Peyer's patch (tissue), 4 donors: ENCODE results near the gene THOC1. TPM values are rescaled to one million over a fixed set of nuclear protein-coding genes. Genes with fewer than 3 reads are reported as not detected.

ENCODE experiments used
- DNase-seq, 3 donors: peaks; one replicate each; pipeline ENCODE4 v3.0.0-alpha.2; 2017 to 2019
- H3K27ac ChIP-seq, 4 donors: fragments of 200-600 bp; sonication (generic); one replicate each; pipeline ENCODE4 v1.5.1; 2016 to 2019
- H3K27me3 ChIP-seq, 2 donors: fragments of 200-600 bp; sonication (generic); one replicate each; pipeline ENCODE4 v1.5.1; 2019
- H3K36me3 ChIP-seq, 3 donors: fragments of 200-600 bp; sonication (generic); one replicate each; pipeline ENCODE4 v1.5.1; 2016 to 2019
- H3K4me1 ChIP-seq, 4 donors: fragments of 200-600 bp; sonication (generic); one replicate each; pipeline ENCODE4 v1.5.1; 2016 to 2019
- H3K4me3 ChIP-seq, 4 donors: fragments of 200-600 bp; sonication (generic); 1 replicate in 3 of 4; 2 replicates in 1 of 4; pipeline ENCODE4 v1.5.1; 2016 to 2019; ENCODE audit warnings: mild to moderate bottlenecking in 1 of 4
- H3K9me3 ChIP-seq, 4 donors: fragments of 200-600 bp; sonication (generic); one replicate each; pipeline ENCODE4 v1.5.1; 2016 to 2019; ENCODE audit warnings: mild to moderate bottlenecking in 1 of 4
- CTCF ChIP-seq, 6 experiments: fragments of 450-650 bp in 4 of 6; fragments of 200-600 bp in 2 of 6; sonication (generic) in 1 of 6; IDR thresholded peaks; one replicate each; pipeline ENCODE4 v1.5.1; 2017 to 2019; ENCODE audit warnings: antibody characterized with exemption in 6 of 6, mild to moderate bottlenecking in 3 of 6, moderate library complexity in 1 of 6
- POLR2A ChIP-seq, 2 donors: fragments of 450-650 bp; IDR thresholded peaks; one replicate each; pipeline ENCODE4 v1.5.1; 2017; ENCODE audit warnings: antibody characterized with exemption in 2 of 2, mild to moderate bottlenecking in 2 of 2, moderate library complexity in 2 of 2
- total RNA-seq, 4 donors: library from RNA; depleted of rRNA; stranded (reverse); fragments of >200 nt; gene quantifications; one replicate each; pipeline ENCODE4 v1.1.0, GENCODE V29; 2016

THOC1 gene
- total RNA-seq, 4 donors from 2014 or later, result 43.3 to 125 (median 49.3) TPM

GRCh38 chr18:191725-192124, 76.1 kb downstream of the THOC1 start:
- no peak for DNase-seq
- H3K36me3 ChIP-seq, result peaks cover 0 to 2% (median 0%) of the 10 kb centered on the region in 3 donors
- no peaks in the 10 kb centered on the region for H3K9me3 ChIP-seq
- no peak overlapping the region for H3K27ac ChIP-seq
- H3K27me3 ChIP-seq, result no peaks in the 10 kb centered on the region
- no peaks in the 10 kb centered on the region for H3K4me1 ChIP-seq
- TF ChIP-seq CTCF (IDR thresholded peaks at IDR 0.05), result no peak
- TF ChIP-seq POLR2A (IDR thresholded peaks at IDR 0.05), result no peak
- no peak overlapping the region for H3K4me3 ChIP-seq

GRCh38 chr18:189254-189653, 78.6 kb downstream of the THOC1 start:
- TF ChIP-seq CTCF (IDR thresholded peaks at IDR 0.05), result no peak
- no peak for TF ChIP-seq POLR2A (IDR thresholded peaks at IDR 0.05)
- Histone ChIP-seq H3K9me3 (no peaks in the 10 kb centered on the region), H3K4me3 (no peak overlapping the region), H3K4me1 (no peaks in the 10 kb centered on the region), H3K36me3 (peaks cover 0 to 11% (median 0%) of the 10 kb centered on the region in 3 donors), H3K27me3 (no peaks in the 10 kb centered on the region), H3K27ac (no peak overlapping the region)
- DNase-seq, result no peak

- Histone ChIP-seq H3K27ac (no peak overlapping the region), H3K4me3 (no peak overlapping the region), H3K27me3 (no peaks in the 10 kb centered on the region), H3K36me3 (peaks cover 0 to 25% (median 0%) of the 10 kb centered on the region in 3 donors), H3K4me1 (peaks cover 0 to 7% (median 0%) of the 10 kb centered on the region in 4 donors), H3K9me3 (no peaks in the 10 kb centered on the region)
- TF ChIP-seq CTCF (IDR thresholded peaks at IDR 0.05), result no peak
- no peak for DNase-seq
These were observed 84.1 kb downstream of the THOC1 start for GRCh38 chr18:183769-184168.

GRCh38 chr18:181711-182110, 86.1 kb downstream of the THOC1 start:
- Histone ChIP-seq H3K9me3 (no peaks in the 10 kb centered on the region), H3K27me3 (no peaks in the 10 kb centered on the region), H3K4me1 (peaks cover 0 to 7% (median 0%) of the 10 kb centered on the region in 4 donors), H3K27ac (no peak overlapping the region), H3K36me3 (peaks cover 0 to 25% (median 0%) of the 10 kb centered on the region in 3 donors), H3K4me3 (no peak overlapping the region)
- TF ChIP-seq CTCF (IDR thresholded peaks at IDR 0.05) (no peak), POLR2A (IDR thresholded peaks at IDR 0.05) (no peak)
- DNase-seq, result no peak

GRCh38 chr18:179499-179898, 88.3 kb downstream of the THOC1 start:
- Histone ChIP-seq H3K4me3 (no peak overlapping the region), H3K36me3 (peaks cover 0 to 13% (median 0%) of the 10 kb centered on the region in 3 donors), H3K27me3 (no peaks in the 10 kb centered on the region), H3K27ac (no peak overlapping the region), H3K9me3 (no peaks in the 10 kb centered on the region), H3K4me1 (peaks cover 0 to 7% (median 0%) of the 10 kb centered on the region in 4 donors)
- no peak for DNase-seq
- TF ChIP-seq POLR2A (IDR thresholded peaks at IDR 0.05) (no peak), CTCF (IDR thresholded peaks at IDR 0.05) (no peak)

GRCh38 chr18:172361-172760, 95.5 kb downstream of the THOC1 start:
- Histone ChIP-seq H3K36me3 (peaks cover 0 to 26% (median 0%) of the 10 kb centered on the region in 3 donors), H3K4me3 (no peak overlapping the region), H3K4me1 (no peaks in the 10 kb centered on the region), H3K27ac (no peak overlapping the region), H3K9me3 (no peaks in the 10 kb centered on the region), H3K27me3 (no peaks in the 10 kb centered on the region)
- no peak for DNase-seq
- TF ChIP-seq CTCF (IDR thresholded peaks at IDR 0.05), result no peak
- no peak for TF ChIP-seq POLR2A (IDR thresholded peaks at IDR 0.05)
